GM12878 (cell line): Measurements from ENCODE around the gene ALAS1. TPM values are rescaled to one million over a fixed set of nuclear protein-coding genes. Genes with fewer than 3 reads are reported as not detected.
A peak's percentile ranks its signal among the peaks of the same experiment; 100 is the strongest.

Experiments
- DPF2 ChIP-seq: fragments of 450-650 bp; IDR thresholded peaks from 2 replicates; pipeline ENCODE4 v1.6.1; 2017; ENCODE audit warnings: mild to moderate bottlenecking
- ELK1 ChIP-seq: IDR thresholded peaks from 2 replicates; pipeline ENCODE4 v1.6.1; 2012; ENCODE audit warnings: low read depth, low read length, improper control_type of control experiment
- FOXK2 ChIP-seq: fragments of 450-650 bp; IDR thresholded peaks from 2 replicates; pipeline ENCODE4 v1.6.1; 2017; ENCODE audit warnings: mild to moderate bottlenecking, moderate library complexity
- GATAD2B ChIP-seq: fragments of 450-650 bp; conservative IDR thresholded peaks from 2 replicates; pipeline ENCODE4 v1.6.1; 2017; ENCODE audit warnings: low read depth, mild to moderate bottlenecking, moderate library complexity
- IKZF1 ChIP-seq: fragments of 450-650 bp; conservative IDR thresholded peaks from 2 replicates; pipeline ENCODE4 v1.6.1; 2017; ENCODE audit warnings: antibody characterized with exemption, mild to moderate bottlenecking
- IRF5 ChIP-seq: fragments of 450-650 bp; IDR thresholded peaks from 2 replicates; pipeline ENCODE4 v1.6.1; 2017; ENCODE audit warnings: borderline replicate concordance
- MLLT1 ChIP-seq: fragments of 450-650 bp; IDR thresholded peaks from 2 replicates; pipeline ENCODE4 v1.6.1; 2016; ENCODE audit warnings: mild to moderate bottlenecking
- MTA3 ChIP-seq: IDR thresholded peaks from 2 replicates; pipeline ENCODE4 v1.6.1; 2012; ENCODE audit warnings: low read length, inconsistent platforms, borderline replicate concordance
- NKRF ChIP-seq: fragments of 450-650 bp; conservative IDR thresholded peaks from 2 replicates; pipeline ENCODE4 v1.6.1; 2017; ENCODE audit warnings: mild to moderate bottlenecking, moderate library complexity
- POLR2A ChIP-seq: IDR thresholded peaks from 2 replicates; pipeline ENCODE4 v1.6.1; 2011; ENCODE audit warnings: low read depth, mild to moderate bottlenecking, low read length
- RBBP5 ChIP-seq: fragments of 200-600 bp; sonication (generic); conservative IDR thresholded peaks from 2 replicates; pipeline ENCODE4 v1.6.1; 2016
- SIN3A ChIP-seq: IDR thresholded peaks from 2 replicates; pipeline ENCODE4 v1.6.1; 2012; ENCODE audit warnings: low read depth, low read length, improper control_type of control experiment
- SIX5 ChIP-seq: IDR thresholded peaks from 2 replicates; pipeline ENCODE4 v1.6.1; 2011; ENCODE audit warnings: mild to moderate bottlenecking, low read depth, low read length, moderate library complexity; ENCODE audit not compliant: severe bottlenecking
- SRF ChIP-seq, 2 experiments: IDR thresholded peaks; 2 replicates each; pipeline ENCODE4 v1.6.1; 2011; ENCODE audit warnings: low read depth in 2 of 2, low read length in 2 of 2, mild to moderate bottlenecking in 1 of 2, moderate library complexity in 1 of 2
- SUPT20H ChIP-seq: IDR thresholded peaks from 2 replicates; pipeline ENCODE4 v1.6.1; 2011; ENCODE audit warnings: low read depth, mild to moderate bottlenecking, low read length, moderate library complexity, borderline replicate concordance; ENCODE audit not compliant: control insufficient read depth
- TAF1 ChIP-seq: IDR thresholded peaks from 2 replicates; pipeline ENCODE4 v1.6.1; 2011; ENCODE audit warnings: mild to moderate bottlenecking, low read depth, low read length, borderline replicate concordance
- YBX1 ChIP-seq: fragments of 450-650 bp; IDR thresholded peaks from 2 replicates; pipeline ENCODE4 v1.6.1; 2016; ENCODE audit warnings: antibody characterized with exemption
- ZBTB11 ChIP-seq: fragments of 450-650 bp; formaldehyde crosslinking; IDR thresholded peaks from 2 replicates; pipeline ENCODE4 v1.5.0; 2022; ENCODE audit warnings: mild to moderate bottlenecking, missing genetic modification characterization
- ZNF207 ChIP-seq: fragments of 450-650 bp; IDR thresholded peaks from 2 replicates; pipeline ENCODE4 v1.6.1; 2014; ENCODE audit warnings: antibody characterized with exemption, mild to moderate bottlenecking, borderline replicate concordance
- ZNF384 ChIP-seq: IDR thresholded peaks from 2 replicates; pipeline ENCODE4 v1.6.1; 2012; ENCODE audit warnings: low read depth, mild to moderate bottlenecking, low read length, improper control_type of control experiment, borderline replicate concordance
- polyA plus RNA-seq, 11 experiments: library from polyadenylated mRNA; depleted of rRNA in 4 of 11; unstranded in 6 of 11; stranded (reverse) in 5 of 11; fragments of >200 nt; fragmentation: Nextera tagmentation in 4 of 11; fragmentation: Illumina TruSeq in 1 of 11; extraction: Ambion mirVana in 4 of 11; extraction: Trizol in 1 of 11; gene quantifications; 1 replicate in 1 of 11; 2 replicates in 10 of 11; pipeline versions ENCODE4 v1.2.1 to v1.2.3, GENCODE V29; 2011 to 2016; ENCODE audit warnings: inconsistent platforms in 2 of 11, missing spikeins in 2 of 11, low read depth in 1 of 11
- total RNA-seq, 4 experiments: library from RNA; depleted of rRNA in 3 of 4; stranded (reverse); fragments of >200 nt in 3 of 4; fragmentation: Illumina TruSeq in 1 of 4; extraction: Trizol in 1 of 4; gene quantifications; 2 replicates each; pipeline versions ENCODE4 v1.2.1 to v1.2.3, GENCODE V29; 2013 to 2021

Gene ALAS1
- total and polyA plus RNA-seq, 10 of the 15 experiments (the other 5 are each of a cell fraction or from before 2014, with no cell fraction given): 69.9 to 115 (median 94.1) TPM

GRCh38 chr3:52154135-52155094, 43.5 kb upstream of the ALAS1 start, which contains the start of gene POC1A (continued):
- TF ChIP-seq NKRF (peak; percentile 99), ELK1 (0 out of 2 replicates have a peak, but pooled peaks have one; percentile 26), GATAD2B (peak; percentile 66; the same call in 1 of the 2 replicates), IKZF1 (peak; percentile 96), YBX1 (no peak), SUPT20H (no peak), POLR2A (peak; percentile 75), SIX5 (peak; percentile 72), SIN3A (peak; percentile 99), DPF2 (0 out of 2 replicates have a peak, but pooled peaks have one; percentile 28), SRF (IDR thresholded peaks at IDR 0.05; ENCODE audit: low read depth in 2 of 2, low read length in 2 of 2) (no peak), IRF5 (no peak), TAF1 (0 out of 2 replicates have a peak, but pooled peaks have one; percentile 39), RBBP5 (no peak), ZNF384 (no peak), MLLT1 (0 out of 2 replicates have a peak, but pooled peaks have one; percentile 15), ZNF207 (no peak), ZBTB11 (no peak), FOXK2 (peak; percentile 78), MTA3 (no peak)
